ENCODE results near the gene VWA8.
"Not testable (repeated sequence)": the region's sequence is repeated elsewhere in the genome, so short reads cannot be mapped to it uniquely, and the experiment has no call there.

Gene VWA8

GRCh38 chr13:41546372-41547190 is 414.3 kb downstream of the VWA8 start:
- DNase-seq: no peak

DNA sequence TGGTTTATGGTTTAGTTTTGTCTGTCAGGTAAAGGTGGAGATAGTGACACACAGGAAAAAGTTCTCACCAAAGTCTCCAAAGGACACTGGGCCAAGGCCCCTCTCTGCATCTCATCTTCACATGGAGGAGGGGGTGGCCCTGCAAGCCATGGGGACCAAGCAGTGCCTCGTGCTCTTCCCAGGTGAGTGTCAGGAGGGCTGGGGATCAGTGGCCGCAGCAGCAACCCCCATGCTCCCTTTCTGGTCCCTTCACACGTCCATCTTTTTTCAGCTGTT is 415.5 kb downstream of the VWA8 start:
- no peak for DNase-seq

DNA sequence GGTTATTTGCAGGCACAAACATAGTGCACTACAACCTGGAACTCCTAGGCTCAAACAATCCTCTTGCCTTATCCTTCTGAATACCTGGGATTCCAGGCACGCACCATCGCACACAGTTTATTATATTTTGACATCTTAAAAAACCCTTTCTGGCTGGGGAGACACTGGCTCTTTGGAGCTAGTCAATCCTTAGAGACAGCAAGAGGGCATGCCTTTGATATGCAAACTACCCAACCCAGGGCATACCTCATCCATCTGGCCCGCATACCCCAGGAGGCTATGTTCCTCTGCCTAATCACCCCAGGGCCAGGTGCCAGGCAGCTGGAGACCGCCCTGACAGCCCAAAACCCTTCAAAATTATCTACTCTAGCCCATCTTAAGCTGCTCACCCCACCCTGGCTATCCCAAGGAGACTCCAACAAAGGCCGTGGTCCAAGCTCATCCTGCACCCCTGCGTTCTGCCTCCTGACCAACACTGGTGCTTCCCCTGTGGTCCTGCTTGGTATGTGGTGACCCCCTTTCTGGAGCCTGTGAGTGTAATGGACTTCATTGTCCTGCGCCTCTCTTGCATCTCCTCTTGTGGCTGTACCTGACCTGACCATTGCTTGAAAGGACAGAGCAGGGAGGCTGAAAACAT is 417.1 kb downstream of the VWA8 start:
- DNase-seq: no peak

- not testable (repeated sequence) for DNase-seq
These were observed 418.1 kb downstream of the VWA8 start for GRCh38 chr13:41542799-41543198.

GRCh38 chr13:41542281-41542680 is 418.6 kb downstream of the VWA8 start:
- DNase-seq: no peak

DNA sequence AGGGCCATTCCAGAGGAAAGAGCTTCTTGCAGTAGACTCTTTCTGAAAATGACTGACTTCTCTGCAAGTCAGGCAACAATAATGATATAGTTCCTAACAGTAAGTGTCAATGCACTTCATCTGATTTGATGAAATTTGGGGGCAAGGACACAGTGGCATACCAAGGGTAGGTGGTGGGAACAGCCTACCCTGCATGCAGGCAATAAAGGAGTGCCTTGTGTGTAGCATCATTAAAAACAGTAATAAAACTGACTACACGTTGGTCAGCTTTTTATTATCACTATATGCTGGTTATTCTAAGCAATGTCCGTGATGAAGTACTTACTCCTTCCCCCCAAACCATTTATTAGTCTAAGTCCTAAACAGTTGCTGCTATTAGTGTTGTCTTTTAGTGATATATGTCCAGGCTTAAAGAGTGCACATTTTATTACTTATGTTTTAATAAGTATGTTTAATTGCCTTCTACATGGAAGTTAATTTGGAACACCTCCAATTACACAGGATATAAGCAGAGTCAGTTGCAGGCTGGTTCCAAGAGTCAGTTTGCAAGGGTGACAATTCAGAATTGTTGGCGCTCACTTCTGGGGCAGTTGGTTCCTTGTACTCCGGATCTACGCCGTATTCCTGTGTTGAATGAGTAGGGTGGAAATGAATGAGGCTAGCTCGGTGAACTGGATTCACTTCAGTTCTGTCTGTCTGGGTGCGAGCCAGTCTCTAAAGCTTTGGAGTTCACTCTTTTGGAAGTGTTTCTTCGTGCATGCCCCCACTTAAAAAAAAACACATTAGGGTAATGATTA is 419.6 kb downstream of the VWA8 start:
- DNase-seq: no peak

- not testable (repeated sequence) for DNase-seq
These were observed 420.7 kb downstream of the VWA8 start for GRCh38 chr13:41540240-41540639.

GRCh38 chr13:41533266-41534052 is 427.4 kb downstream of the VWA8 start:
- DNase-seq: no peak

DNA sequence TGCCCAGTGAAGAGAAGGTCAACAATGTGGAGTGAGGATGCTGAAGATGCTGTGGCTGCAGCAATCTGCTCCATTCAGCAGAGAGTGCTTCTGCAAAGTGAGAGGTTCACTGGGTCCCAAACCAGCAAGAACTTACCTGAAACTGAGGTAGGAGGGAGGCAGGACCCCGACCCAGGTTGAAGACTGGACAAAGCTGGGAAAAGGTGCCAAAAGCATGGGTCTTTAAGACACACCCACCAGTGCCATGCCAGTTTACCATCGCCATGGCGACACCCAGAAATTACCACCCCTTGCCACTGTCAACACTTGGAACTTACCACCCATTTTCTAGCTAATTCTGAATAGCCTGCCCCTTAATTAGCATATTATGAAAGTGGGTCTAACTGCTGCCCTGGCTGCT is 432.9 kb downstream of the VWA8 start:
- no peak for DNase-seq

GRCh38 chr13:41520660-41521630 is 440.0 kb downstream of the VWA8 start:
- no peak for DNase-seq

DNA sequence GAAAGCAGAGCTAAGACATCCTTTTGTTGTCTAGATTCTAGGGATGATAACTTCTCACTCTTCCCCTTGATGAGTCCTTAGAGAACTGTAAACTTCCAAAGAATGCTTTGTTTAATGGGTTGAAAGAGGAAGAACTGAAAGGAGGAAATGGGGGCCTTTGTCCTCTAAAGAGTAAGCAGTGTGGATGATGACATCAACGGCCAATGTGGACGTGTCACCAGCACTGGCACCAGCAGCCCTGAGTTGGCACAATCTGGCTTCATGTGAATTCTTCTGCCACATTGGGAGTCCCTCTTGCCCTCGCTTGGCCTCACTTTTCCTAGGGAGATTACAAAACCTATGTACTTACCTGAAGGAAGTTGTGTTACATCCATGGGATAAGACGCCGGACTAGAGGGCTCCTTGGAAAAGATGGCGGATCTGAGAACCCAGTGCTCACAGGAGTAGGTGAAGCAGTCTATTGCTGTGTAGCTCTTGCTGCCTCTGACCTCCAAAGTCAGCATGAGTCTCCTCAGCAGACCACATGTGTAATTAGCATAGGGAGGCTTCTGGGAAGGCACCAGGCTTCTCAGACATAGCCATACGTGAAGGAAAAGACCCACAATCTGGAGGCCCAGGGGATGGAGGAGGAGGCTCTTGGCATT is 440.8 kb downstream of the VWA8 start:
- DNase-seq: no peak

Data from NCI-H2171 (cell line).